ENCODE results near the gene SF1.

SF1 gene

DNA sequence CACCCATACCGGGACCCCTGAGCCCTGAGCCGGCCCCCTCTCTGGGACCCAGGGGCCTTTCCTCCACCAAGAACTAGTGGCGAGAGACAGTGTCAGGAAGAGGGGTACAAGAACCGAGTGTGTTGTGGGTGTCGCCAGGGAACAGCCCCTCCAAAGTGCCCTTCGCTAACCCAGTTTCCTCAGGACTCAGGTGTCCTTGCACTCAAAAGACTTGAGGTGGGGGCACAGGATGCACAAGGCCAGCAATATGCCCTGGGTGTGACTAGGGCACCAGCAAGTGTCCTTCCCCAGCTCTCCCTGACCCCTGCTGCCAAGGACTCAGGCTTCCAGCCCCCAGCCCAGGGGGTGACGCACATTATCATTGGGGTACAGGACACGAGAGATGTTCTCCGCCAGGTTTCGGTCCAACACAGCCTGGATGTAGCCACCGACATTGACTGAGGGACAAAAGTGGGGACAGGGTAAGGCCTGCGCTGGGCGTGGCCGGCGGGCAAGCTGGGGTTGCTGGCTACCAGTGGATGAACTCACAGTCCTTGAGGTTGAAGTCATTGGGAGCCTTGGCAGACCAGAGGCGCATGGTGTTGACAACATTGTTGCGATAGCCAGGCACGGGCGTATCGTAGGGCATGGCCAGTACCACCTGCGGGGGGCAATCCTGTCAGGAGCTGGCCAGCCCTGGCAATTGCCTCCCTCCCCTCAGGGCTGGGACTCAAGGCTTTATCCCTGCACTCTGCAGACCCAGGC, 23.3 kb downstream of the SF1 start:
- Histone ChIP-seq H2AFZ (ENCODE audit: low read depth, low read length) (no peak overlapping the region), H3K27me3 (ENCODE audit: insufficient read depth, low read length, poor library complexity) (no peaks in the 10 kb centered on the region), H3K9ac (ENCODE audit: low read depth, low read length) (no peak overlapping the region), H3K79me2 (ENCODE audit: insufficient read depth, low read length) (no peaks in the 10 kb centered on the region), H3K36me3 (ENCODE audit: insufficient read depth, low read length) (no peaks in the 10 kb centered on the region), H3K4me2 (ENCODE audit: insufficient read depth, low read length) (no peak overlapping the region), H3K27ac (ENCODE audit: low read length) (no peak overlapping the region), H3K4me1 (ENCODE audit: insufficient read depth, low read length) (no peaks in the 10 kb centered on the region), H3K4me3 (ENCODE audit: low read depth in 1 of 2, low read length in 2 of 2) (no peak overlapping the region), H3K9me3 (ENCODE audit: insufficient read depth, low read length, severe bottlenecking) (no peaks in the 10 kb centered on the region), H4K20me1 (ENCODE audit: insufficient read depth, low read length) (peaks cover 2% of the 10 kb centered on the region)
- no peak for DNase-seq
- no peak for ATAC-seq (ENCODE audit: insufficient read depth, low read depth)
- TF ChIP-seq, protein P1, sequence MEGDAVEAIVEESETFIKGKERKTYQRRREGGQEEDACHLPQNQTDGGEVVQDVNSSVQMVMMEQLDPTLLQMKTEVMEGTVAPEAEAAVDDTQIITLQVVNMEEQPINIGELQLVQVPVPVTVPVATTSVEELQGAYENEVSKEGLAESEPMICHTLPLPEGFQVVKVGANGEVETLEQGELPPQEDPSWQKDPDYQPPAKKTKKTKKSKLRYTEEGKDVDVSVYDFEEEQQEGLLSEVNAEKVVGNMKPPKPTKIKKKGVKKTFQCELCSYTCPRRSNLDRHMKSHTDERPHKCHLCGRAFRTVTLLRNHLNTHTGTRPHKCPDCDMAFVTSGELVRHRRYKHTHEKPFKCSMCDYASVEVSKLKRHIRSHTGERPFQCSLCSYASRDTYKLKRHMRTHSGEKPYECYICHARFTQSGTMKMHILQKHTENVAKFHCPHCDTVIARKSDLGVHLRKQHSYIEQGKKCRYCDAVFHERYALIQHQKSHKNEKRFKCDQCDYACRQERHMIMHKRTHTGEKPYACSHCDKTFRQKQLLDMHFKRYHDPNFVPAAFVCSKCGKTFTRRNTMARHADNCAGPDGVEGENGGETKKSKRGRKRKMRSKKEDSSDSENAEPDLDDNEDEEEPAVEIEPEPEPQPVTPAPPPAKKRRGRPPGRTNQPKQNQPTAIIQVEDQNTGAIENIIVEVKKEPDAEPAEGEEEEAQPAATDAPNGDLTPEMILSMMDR (IDR thresholded peaks at IDR 0.05; ENCODE audit: borderline replicate concordance, extremely low read depth, low read length, poor library complexity, severe bottlenecking): no peak
- TF ChIP-seq EZH2 (IDR thresholded peaks at IDR 0.05; ENCODE audit: borderline replicate concordance, low read depth, low read length, severe bottlenecking): no peak

DNA sequence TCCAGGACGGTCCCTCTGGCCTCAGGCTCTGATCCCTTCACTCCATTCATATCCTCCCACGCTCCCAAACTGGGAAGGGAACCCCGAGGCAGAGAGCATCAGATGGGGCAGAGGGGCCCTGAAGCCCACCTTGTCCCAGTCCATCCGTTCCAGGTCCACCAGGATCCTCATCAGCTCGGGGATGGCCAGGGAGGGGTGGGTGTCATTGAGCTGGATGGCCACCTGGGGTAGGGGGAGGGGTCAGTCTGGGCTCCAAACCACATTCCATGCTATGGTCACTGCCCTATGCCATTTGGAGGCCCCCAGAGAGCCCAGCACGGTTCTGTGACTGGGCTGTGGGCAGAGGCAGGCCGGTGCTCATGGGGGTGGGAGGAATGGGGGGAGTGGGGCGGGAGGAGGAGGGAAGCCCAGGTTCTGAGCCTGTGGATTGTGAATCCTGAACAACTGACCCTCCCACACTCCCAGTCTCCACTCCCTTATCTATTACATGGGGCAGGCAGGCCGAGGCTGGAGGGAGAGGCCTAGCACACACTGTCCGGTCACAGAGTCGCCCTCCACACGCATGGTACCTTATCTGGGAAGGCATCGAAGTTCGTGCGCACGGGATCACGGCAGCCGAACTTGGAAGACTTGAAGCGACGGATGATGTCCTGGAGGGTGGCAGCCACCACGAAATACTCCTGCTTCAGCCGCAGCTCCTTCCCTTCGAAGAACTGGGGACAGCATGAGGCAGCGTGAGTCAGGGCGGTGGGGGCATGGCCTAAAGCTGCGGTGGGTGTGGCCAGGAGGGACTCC, 24.0 kb downstream of the SF1 start:
- H4K20me1 ChIP-seq (ENCODE audit: insufficient read depth, low read length): no peaks in the 10 kb centered on the region
- H2AFZ ChIP-seq (ENCODE audit: low read depth, low read length): no peak overlapping the region
- ATAC-seq (ENCODE audit: insufficient read depth, low read depth): no peak
- H3K9me3 ChIP-seq (ENCODE audit: insufficient read depth, low read length, severe bottlenecking): no peaks in the 10 kb centered on the region
- no peaks in the 10 kb centered on the region for H3K27me3 ChIP-seq (ENCODE audit: insufficient read depth, low read length, poor library complexity)
- DNase-seq: no peak
- no peak overlapping the region for H3K9ac ChIP-seq (ENCODE audit: low read depth, low read length)
- no peaks in the 10 kb centered on the region for H3K36me3 ChIP-seq (ENCODE audit: insufficient read depth, low read length)
- no peak overlapping the region for H3K4me2 ChIP-seq (ENCODE audit: insufficient read depth, low read length)
- TF ChIP-seq EZH2 (IDR thresholded peaks at IDR 0.05; ENCODE audit: borderline replicate concordance, low read depth, low read length, severe bottlenecking): no peak
- TF ChIP-seq, protein P1 (IDR thresholded peaks at IDR 0.05; ENCODE audit: borderline replicate concordance, extremely low read depth, low read length, poor library complexity, severe bottlenecking): no peak
- no peak overlapping the region for H3K27ac ChIP-seq (ENCODE audit: low read length)
- H3K79me2 ChIP-seq (ENCODE audit: insufficient read depth, low read length): no peaks in the 10 kb centered on the region
- no peaks in the 10 kb centered on the region for H3K4me1 ChIP-seq (ENCODE audit: insufficient read depth, low read length)
- no peak overlapping the region for H3K4me3 ChIP-seq (ENCODE audit: low read depth in 1 of 2, low read length in 2 of 2)

DNA sequence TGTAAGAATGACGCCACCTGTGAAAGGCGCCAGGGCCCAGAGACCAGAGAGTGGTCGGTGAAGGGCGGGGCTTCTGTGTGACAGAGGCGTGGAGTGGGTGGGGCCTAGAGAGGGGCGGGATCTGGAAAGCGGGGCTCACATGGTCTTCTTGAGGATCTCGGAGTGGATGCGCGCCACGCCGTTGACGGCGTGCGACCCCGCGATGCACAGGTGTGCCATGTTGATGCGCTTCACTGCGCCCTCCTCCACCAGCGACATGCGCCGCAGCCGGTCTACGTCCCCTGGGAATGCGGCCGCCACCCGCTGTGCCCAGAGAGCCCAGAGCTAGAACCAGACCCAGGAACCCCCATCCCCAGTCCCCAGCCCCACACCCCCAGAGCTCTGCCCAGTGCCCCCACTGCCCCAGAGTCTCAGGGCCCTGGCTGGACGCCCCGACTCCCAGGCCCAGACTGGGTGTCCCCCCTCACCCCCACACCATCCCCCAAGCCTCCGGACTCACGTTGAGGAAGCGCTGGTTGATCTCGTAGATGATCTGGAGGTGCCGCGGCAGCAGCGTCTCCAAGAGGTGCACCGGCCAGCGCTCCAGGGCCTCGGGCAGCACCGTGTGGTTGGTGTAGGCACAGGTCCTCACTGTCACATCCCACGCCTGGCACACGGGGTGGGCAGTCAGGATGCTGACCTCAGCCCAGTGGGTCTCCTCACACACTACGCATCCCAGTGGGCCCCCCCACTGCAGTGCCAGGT, 24.8 kb downstream of the SF1 start:
- no peak for ATAC-seq (ENCODE audit: insufficient read depth, low read depth)

More for the DNA sequence above, 24.8 kb downstream of the SF1 start:
- Histone ChIP-seq H3K79me2 (ENCODE audit: insufficient read depth, low read length) (no peaks in the 10 kb centered on the region), H3K4me1 (ENCODE audit: insufficient read depth, low read length) (no peaks in the 10 kb centered on the region), H3K27ac (ENCODE audit: low read length) (no peak overlapping the region), H4K20me1 (ENCODE audit: insufficient read depth, low read length) (no peaks in the 10 kb centered on the region), H3K27me3 (ENCODE audit: insufficient read depth, low read length, poor library complexity) (no peaks in the 10 kb centered on the region), H2AFZ (ENCODE audit: low read depth, low read length) (no peak overlapping the region), H3K9ac (ENCODE audit: low read depth, low read length) (no peak overlapping the region), H3K4me2 (ENCODE audit: insufficient read depth, low read length) (no peak overlapping the region), H3K36me3 (ENCODE audit: insufficient read depth, low read length) (no peaks in the 10 kb centered on the region), H3K9me3 (ENCODE audit: insufficient read depth, low read length, severe bottlenecking) (no peaks in the 10 kb centered on the region), H3K4me3 (ENCODE audit: low read depth in 1 of 2, low read length in 2 of 2) (no peak overlapping the region)
- TF ChIP-seq, protein P1 (IDR thresholded peaks at IDR 0.05; ENCODE audit: borderline replicate concordance, extremely low read depth, low read length, poor library complexity, severe bottlenecking): no peak
- no peak for TF ChIP-seq EZH2 (IDR thresholded peaks at IDR 0.05; ENCODE audit: borderline replicate concordance, low read depth, low read length, severe bottlenecking)
- DNase-seq: no peak
